SU-DHL-6 (cell line): ENCODE results near the gene ADAMTS10.
"Not testable (repeated sequence)": the region's sequence is repeated elsewhere in the genome, so short reads cannot be mapped to it uniquely, and the experiment has no call there.

Experiments
- H2AFZ ChIP-seq: fragments of 200-600 bp; sonication (generic); 2 replicates; pipeline ENCODE4 v1.6.1; 2014; ENCODE audit warnings: low read depth, mild to moderate bottlenecking, moderate library complexity, mixed read lengths, antibody characterized with exemption, low read length; ENCODE audit not compliant: severe bottlenecking
- H3F3A ChIP-seq: fragments of 200-600 bp; shearing (Covaris generic); 2 replicates; pipeline ENCODE4 v1.6.0; 2016; ENCODE audit warnings: antibody characterized with exemption, mild to moderate bottlenecking; ENCODE audit not compliant: insufficient read depth
- H3K27ac ChIP-seq: fragments of 200-600 bp; sonication (generic); 2 replicates; pipeline ENCODE4 v1.5.1; 2016; ENCODE audit warnings: low read depth, mild to moderate bottlenecking, low read length, moderate library complexity, mixed read lengths
- H3K27me3 ChIP-seq: fragments of 200-600 bp; sonication (generic), shearing (Covaris generic); 2 replicates; pipeline ENCODE4 v1.6.0; 2014; ENCODE audit warnings: mild to moderate bottlenecking, low read length
- H3K36me3 ChIP-seq: fragments of 200-600 bp; sonication (generic); 2 replicates; pipeline ENCODE4 v1.6.1; 2014; ENCODE audit warnings: mild to moderate bottlenecking, low read length, mixed read lengths
- H3K4me2 ChIP-seq: fragments of 300-600, 200-600 bp; shearing (Covaris generic), sonication (generic); 2 replicates; pipeline ENCODE4 v1.6.0; 2014; ENCODE audit warnings: low read length, low read depth, mild to moderate bottlenecking; ENCODE audit not compliant: poor library complexity, severe bottlenecking
- H3K4me3 ChIP-seq: fragments of 200-600 bp; sonication (generic); 2 replicates; pipeline ENCODE4 v1.5.1; 2014; ENCODE audit warnings: antibody characterized with exemption, low read length, mild to moderate bottlenecking, mixed read lengths; ENCODE audit not compliant: insufficient read depth, poor library complexity, severe bottlenecking
- H3K79me2 ChIP-seq: fragments of 200-600 bp; sonication (generic); 2 replicates; pipeline ENCODE4 v1.6.1; 2014; ENCODE audit warnings: mild to moderate bottlenecking, low read length, moderate library complexity; ENCODE audit not compliant: insufficient read depth
- H3K9ac ChIP-seq: fragments of 200-600 bp; sonication (generic); 2 replicates; pipeline ENCODE4 v1.7.0; 2014; ENCODE audit warnings: mild to moderate bottlenecking, low read length
- H3K9me2 ChIP-seq: fragments of 200-600 bp; sonication (generic); replicated peaks from 2 replicates; pipeline ENCODE4 v1.6.1; 2014; ENCODE audit warnings: low read length; ENCODE audit not compliant: insufficient read depth
- H3K9me3 ChIP-seq: fragments of 200-600 bp; sonication (generic); 2 replicates; pipeline ENCODE4 v1.6.1; 2014; ENCODE audit warnings: low read length, mixed read lengths; ENCODE audit not compliant: insufficient read depth
- H4K20me1 ChIP-seq: fragments of 200-600 bp; sonication (generic); 2 replicates; pipeline ENCODE4 v1.6.1; 2014; ENCODE audit warnings: low read depth, mild to moderate bottlenecking, antibody characterized with exemption, low read length, moderate library complexity, mixed read lengths
- EZH2phosphoT487 ChIP-seq: fragments of 200-600 bp; sonication (generic), shearing (Covaris generic); conservative IDR thresholded peaks from 2 replicates; pipeline ENCODE4 v1.6.1; 2018; ENCODE audit warnings: mild to moderate bottlenecking, antibody characterized with exemption, low read length, moderate library complexity, mixed read lengths
- TF ChIP-seq, protein P1 (sequence below): fragments of 200-600 bp; sonication (generic); IDR thresholded peaks from one replicate; pipeline ENCODE4 v1.5.1; 2017; ENCODE audit warnings: antibody characterized with exemption, mild to moderate bottlenecking, low read length, moderate library complexity; ENCODE audit not compliant: insufficient read depth, poor library complexity, severe bottlenecking

The ADAMTS10 gene

DNA sequence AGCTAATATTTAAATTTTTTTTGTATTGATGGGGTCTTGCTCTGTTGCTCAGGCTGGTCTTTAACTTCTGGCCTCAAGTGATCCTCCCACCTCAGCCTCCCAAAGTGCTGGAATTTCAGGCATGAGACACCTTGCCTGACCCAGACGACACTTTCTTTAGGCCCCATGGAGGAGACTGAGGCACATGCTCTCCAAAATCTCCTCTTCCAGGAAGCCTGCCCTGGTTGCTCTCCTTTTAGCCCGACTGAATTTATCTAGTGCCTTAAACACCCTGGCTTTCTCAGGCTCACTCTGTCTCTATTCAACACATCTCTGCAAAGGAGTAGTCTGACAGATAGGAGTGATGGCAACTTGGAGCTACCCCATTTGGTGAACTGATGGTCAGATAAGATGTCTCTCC is 52.2 kb downstream of the ADAMTS10 start:
- Histone ChIP-seq H3K79me2 (no peaks in the 10 kb centered on the region), H3K9ac (no peak overlapping the region), H3K27me3 (no peaks in the 10 kb centered on the region), H3K36me3 (no peaks in the 10 kb centered on the region), H3K4me3 (no peak overlapping the region), H4K20me1 (no peaks in the 10 kb centered on the region), H3K9me2 (no peaks in the 10 kb centered on the region), H3F3A (no peaks in the 10 kb centered on the region), H2AFZ (no peak overlapping the region), H3K9me3 (no peaks in the 10 kb centered on the region), H3K27ac (no peak overlapping the region), H3K4me2 (no peak overlapping the region)
- TF ChIP-seq, protein P1, sequence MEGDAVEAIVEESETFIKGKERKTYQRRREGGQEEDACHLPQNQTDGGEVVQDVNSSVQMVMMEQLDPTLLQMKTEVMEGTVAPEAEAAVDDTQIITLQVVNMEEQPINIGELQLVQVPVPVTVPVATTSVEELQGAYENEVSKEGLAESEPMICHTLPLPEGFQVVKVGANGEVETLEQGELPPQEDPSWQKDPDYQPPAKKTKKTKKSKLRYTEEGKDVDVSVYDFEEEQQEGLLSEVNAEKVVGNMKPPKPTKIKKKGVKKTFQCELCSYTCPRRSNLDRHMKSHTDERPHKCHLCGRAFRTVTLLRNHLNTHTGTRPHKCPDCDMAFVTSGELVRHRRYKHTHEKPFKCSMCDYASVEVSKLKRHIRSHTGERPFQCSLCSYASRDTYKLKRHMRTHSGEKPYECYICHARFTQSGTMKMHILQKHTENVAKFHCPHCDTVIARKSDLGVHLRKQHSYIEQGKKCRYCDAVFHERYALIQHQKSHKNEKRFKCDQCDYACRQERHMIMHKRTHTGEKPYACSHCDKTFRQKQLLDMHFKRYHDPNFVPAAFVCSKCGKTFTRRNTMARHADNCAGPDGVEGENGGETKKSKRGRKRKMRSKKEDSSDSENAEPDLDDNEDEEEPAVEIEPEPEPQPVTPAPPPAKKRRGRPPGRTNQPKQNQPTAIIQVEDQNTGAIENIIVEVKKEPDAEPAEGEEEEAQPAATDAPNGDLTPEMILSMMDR = no peak
- TF ChIP-seq EZH2phosphoT487 = no peak

DNA sequence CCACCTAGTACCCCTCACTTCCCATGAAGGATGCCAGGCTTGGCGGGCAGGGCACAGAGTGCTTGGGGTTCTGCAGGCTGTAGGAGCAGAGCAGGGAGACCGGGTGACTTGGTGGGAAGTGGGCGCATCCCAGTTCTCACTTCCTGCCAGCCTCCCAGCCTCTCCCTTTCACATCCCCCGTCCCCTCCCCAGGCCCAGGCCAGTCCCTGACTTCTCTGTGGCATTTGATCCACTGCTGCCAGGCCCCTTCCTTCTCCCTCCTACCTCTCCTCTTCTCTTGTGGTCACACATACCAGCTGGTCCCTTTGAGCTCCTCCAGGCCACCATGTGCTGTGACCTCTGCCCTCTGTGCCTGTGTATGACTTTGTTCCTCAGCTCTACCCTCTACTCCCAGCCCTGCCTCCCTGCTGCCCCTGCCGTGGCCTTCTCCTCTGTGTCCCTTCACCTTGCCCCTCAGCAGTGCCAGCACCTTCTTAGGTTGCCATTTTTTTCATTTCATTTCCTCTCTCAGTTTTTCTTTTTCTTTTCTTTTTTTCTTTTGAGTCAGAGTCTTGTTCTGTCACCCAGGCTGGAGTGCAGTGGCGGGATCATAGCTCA is 52.8 kb downstream of the ADAMTS10 start:
- H3K9me2 ChIP-seq = no peaks in the 10 kb centered on the region
- H3K79me2 ChIP-seq = no peaks in the 10 kb centered on the region
- H3K27ac ChIP-seq = no peak overlapping the region
- no peaks in the 10 kb centered on the region for H3F3A ChIP-seq
- no peak overlapping the region for H3K9ac ChIP-seq
- no peaks in the 10 kb centered on the region for H3K9me3 ChIP-seq
- H3K36me3 ChIP-seq = no peaks in the 10 kb centered on the region
- no peaks in the 10 kb centered on the region for H3K27me3 ChIP-seq
- no peak for TF ChIP-seq EZH2phosphoT487
- TF ChIP-seq, protein P1 = no peak
- no peak overlapping the region for H2AFZ ChIP-seq
- H3K4me3 ChIP-seq = no peak overlapping the region
- no peak overlapping the region for H3K4me2 ChIP-seq
- H4K20me1 ChIP-seq = no peaks in the 10 kb centered on the region

DNA sequence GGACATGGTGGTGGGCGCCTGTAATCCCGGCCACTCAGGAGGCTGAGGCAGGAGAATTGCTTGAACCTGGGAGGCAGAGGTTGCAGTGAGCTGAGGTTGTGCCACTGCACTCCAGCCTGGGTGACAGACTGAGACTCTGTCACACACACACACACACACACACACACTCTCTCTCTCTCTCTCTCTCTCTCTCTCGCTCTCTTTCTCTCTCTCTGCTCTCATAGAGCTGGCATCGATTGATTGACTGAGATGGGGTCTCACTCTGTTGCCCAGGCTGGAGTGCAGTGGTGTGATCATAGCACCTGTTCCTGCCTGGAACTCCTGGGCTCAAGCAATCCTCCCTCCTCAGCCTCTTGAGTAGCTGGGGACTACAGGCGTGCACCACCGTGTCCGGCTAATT is 56.8 kb downstream of the ADAMTS10 start:
- H3K9me3 ChIP-seq, H2AFZ ChIP-seq, H3K4me2 ChIP-seq, H3K27ac ChIP-seq, H3K36me3 ChIP-seq, H3K27me3 ChIP-seq, H4K20me1 ChIP-seq, H3K9ac ChIP-seq, H3K4me3 ChIP-seq, H3K79me2 ChIP-seq, H3F3A ChIP-seq, H3K9me2 ChIP-seq: not testable (repeated sequence)

DNA sequence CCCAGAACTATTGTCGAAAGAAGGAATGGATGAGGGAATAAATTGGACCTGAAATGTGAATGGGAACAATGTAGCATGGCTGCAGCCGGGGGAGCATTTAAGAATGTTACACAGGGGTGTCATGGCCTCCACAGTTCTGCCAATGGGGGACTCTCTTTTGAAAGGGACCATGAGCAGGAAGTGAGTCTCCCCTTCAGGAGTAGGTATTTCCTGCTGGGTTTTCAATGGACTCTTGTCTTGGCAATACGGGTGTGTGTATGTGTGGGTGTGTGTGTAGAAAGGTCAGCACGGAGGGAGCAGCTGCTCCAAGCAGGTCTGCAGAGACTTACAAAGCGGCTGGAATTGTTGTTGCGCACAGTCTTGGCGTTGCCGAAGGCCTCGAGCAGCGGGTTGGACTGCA is 57.7 kb downstream of the ADAMTS10 start:
- Histone ChIP-seq H4K20me1 (no peaks in the 10 kb centered on the region), H3K9ac (no peak overlapping the region), H3K27ac (no peak overlapping the region), H3K9me2 (no peaks in the 10 kb centered on the region), H2AFZ (no peak overlapping the region), H3K4me2 (no peak overlapping the region), H3K9me3 (no peaks in the 10 kb centered on the region), H3K36me3 (no peaks in the 10 kb centered on the region), H3K27me3 (no peaks in the 10 kb centered on the region), H3K79me2 (no peaks in the 10 kb centered on the region), H3F3A (no peaks in the 10 kb centered on the region), H3K4me3 (no peak overlapping the region)
- TF ChIP-seq EZH2phosphoT487 = no peak
- TF ChIP-seq, protein P1 = no peak
